ENCODE results near the gene ARL3. TPM values are rescaled to one million over a fixed set of nuclear protein-coding genes. Genes with fewer than 3 reads are reported as not detected.
A peak's percentile ranks its signal among the peaks of the same experiment; 100 is the strongest.

The ARL3 gene
- total and polyA plus RNA-seq, 8 donors: 10.3 to 23.2 (median 21.8) TPM

DNA sequence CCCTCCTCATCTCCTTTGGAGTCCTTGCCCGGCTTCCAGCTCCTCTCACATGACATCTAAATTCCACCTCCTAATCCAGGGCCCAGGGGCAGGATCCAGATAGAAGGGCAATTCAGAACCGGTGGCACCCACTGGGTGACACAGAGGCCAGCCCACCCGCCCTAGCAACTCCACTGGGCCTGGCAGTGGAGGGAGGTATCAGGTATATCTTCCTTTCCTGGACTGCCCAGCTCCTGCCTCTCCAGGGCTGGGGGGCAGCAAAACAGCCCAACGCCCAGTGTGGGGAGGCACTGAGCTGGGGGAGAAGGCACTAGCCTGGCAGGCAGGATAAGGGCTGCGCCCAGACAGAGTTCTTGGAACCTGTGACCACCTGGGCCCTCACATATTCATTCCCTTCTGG, 80.3 kb downstream of the ARL3 start:
- Histone ChIP-seq H3K27me3 (no peaks in the 10 kb centered on the region), H3K9me3 (no peaks in the 10 kb centered on the region), H3K4me1 (peaks cover 32 to 64% of the 10 kb centered on the region in 2 donors), H3K27ac (peak overlapping the region; percentile 79 to 92), H3K4me3 (no peak overlapping the region), H3K36me3 (peaks cover 0 to 12% of the 10 kb centered on the region in 2 donors)
- TF ChIP-seq CTCF (IDR thresholded peaks at IDR 0.05): no peak
- ATAC-seq (no peak), DNase-seq (peak in 1 of 4 donors; percentile 61)
- intact Hi-C loops (cut with DNase I): no loop called here

- Histone ChIP-seq H3K27ac (peak overlapping the region; percentile 79 to 92), H3K9me3 (no peaks in the 10 kb centered on the region), H3K4me1 (peaks cover 38 to 70% of the 10 kb centered on the region in 2 donors), H3K36me3 (peaks cover 0 to 12% of the 10 kb centered on the region in 2 donors), H3K4me3 (no peak overlapping the region), H3K27me3 (no peaks in the 10 kb centered on the region)
- no peak for TF ChIP-seq CTCF (IDR thresholded peaks at IDR 0.05)
- peak; percentile 55 for ATAC-seq
- DNase-seq: peak in 3 of 4 donors; percentile 63 to 88 (median 75)
- intact Hi-C loops (cut with DNase I): no loop called here
Measured at GRCh38 chr10:102633287-102633686, 80.9 kb downstream of the ARL3 start.

GRCh38 chr10:102632394-102633111, 81.6 kb downstream of the ARL3 start:
- TF ChIP-seq CTCF (IDR thresholded peaks at IDR 0.05): no peak
- intact Hi-C loops (cut with DNase I): no loop called here
- peak; percentile 6 for ATAC-seq
- Histone ChIP-seq H3K4me1 (peaks cover 45 to 77% of the 10 kb centered on the region in 2 donors), H3K9me3 (no peaks in the 10 kb centered on the region), H3K36me3 (peaks cover 0 to 12% of the 10 kb centered on the region in 2 donors), H3K4me3 (no peak overlapping the region), H3K27me3 (no peaks in the 10 kb centered on the region), H3K27ac (peak overlapping the region; percentile 79 to 92)
- DNase-seq: peak in 2 of 4 donors; percentile 37 to 86

DNA sequence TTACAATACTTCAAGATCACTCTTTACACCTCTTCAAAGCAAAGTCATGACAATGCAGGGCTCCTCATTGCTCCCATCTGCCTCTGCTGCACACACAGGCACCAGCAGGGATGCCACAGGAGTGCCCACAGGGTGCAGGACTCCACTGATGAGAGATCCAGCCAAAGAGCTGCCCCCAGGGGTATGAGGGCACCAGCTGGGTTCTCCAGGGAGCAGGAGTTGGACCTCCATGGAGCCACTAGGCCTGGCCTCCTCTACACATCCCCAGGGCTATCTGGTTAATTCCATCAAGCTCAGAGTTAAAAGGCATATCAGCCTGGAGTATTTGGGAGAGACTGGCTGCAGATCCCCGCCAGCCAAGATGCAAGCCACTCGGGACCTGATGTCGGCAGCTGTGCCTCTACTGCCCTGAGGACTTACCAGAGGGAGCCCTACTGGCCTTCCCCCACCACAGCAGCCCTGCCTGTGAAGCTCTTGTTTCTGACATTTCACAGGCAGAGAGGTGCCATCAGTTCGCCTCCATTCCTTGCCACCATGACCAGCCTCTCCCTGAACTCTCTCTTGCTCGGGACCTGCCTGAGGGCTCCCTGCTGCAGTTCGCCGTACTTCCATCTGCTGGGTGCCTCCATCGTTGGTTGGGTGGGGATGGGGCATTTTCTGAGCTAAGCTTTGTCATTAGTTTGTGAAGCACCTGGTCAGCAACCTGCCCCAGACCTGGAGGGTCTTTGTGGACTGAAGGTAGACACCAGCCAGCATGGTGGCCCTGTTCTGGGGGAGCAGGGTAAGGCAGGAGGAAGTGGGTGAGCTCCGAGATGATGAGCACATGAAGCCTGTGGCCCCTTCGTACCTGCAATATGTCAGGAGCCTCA, 82.4 kb downstream of the ARL3 start:
- H3K4me1 ChIP-seq: peaks cover 52 to 85% of the 10 kb centered on the region in 2 donors
- no peak for TF ChIP-seq CTCF (IDR thresholded peaks at IDR 0.05)

GRCh38 chr10:102630663-102631062, 83.5 kb downstream of the ARL3 start:
- DNase-seq (peak in 1 of 4 donors; percentile 67), ATAC-seq (no peak)
- H3K27ac ChIP-seq: peak overlapping the region in 1 of 2 donors; percentile 76
- no peak overlapping the region for H3K4me3 ChIP-seq
- H3K36me3 ChIP-seq: peaks cover 0 to 12% of the 10 kb centered on the region in 2 donors
- peaks cover 54 to 88% of the 10 kb centered on the region in 2 donors for H3K4me1 ChIP-seq
- H3K27me3 ChIP-seq: no peaks in the 10 kb centered on the region
- no peaks in the 10 kb centered on the region for H3K9me3 ChIP-seq
- intact Hi-C loops (cut with DNase I): no loop called here
- TF ChIP-seq CTCF (IDR thresholded peaks at IDR 0.05): no peak

More for the DNA sequence above, 82.4 kb downstream of the ARL3 start:
- intact Hi-C loops (cut with DNase I): no loop called here
- Histone ChIP-seq H3K9me3 (no peaks in the 10 kb centered on the region), H3K36me3 (peaks cover 0 to 12% of the 10 kb centered on the region in 2 donors), H3K27ac (peak overlapping the region; percentile 79 to 92), H3K4me3 (no peak overlapping the region), H3K27me3 (no peaks in the 10 kb centered on the region)
- DNase-seq: peak in 1 of 4 donors; percentile 43
- no peak for ATAC-seq

Measured in left lung (tissue), 10 donors.